Measurements from ENCODE around the gene FAM174B. TPM values are rescaled to one million over a fixed set of nuclear protein-coding genes. Genes with fewer than 3 reads are reported as not detected.

FAM174B gene
- total RNA-seq, 1 experiment from 2014 or later, result 0.30 TPM

DNA sequence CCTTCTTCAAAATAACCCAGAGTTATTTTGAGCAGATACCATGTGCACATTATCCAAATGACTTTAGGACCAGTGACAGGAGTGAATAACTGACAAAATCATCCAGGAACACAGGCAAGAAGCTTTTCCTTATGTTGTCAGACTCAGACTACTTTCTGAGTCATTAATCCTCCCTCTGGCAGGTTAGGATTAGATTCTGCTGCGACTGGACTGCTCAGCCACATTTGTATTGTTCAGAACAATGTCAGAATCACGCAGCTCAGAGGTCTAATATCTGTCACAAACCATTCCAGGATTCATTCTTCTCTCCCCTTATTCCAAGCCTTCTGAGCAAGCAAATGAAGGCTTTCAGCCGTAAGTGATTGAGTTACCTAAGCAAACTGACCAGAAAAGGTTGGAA, 34.8 kb upstream of the FAM174B start:
- H3K79me2 ChIP-seq (ENCODE audit: insufficient read depth, low read length), result no peaks in the 10 kb centered on the region
- H3K4me1 ChIP-seq (ENCODE audit: control insufficient read depth in 1 of 2, insufficient read depth in 2 of 2, low read length in 2 of 2), result no peaks in the 10 kb centered on the region
- POLR2A ChIA-PET, result no interaction called here
- CTCF ChIA-PET, result no interaction called here
- ATAC-seq (no peak), DNase-seq (ENCODE audit: low read depth, low spot score) (no peak)
- H3K27me3 ChIP-seq (ENCODE audit: insufficient read depth, low read length), result peaks cover 6% of the 10 kb centered on the region; the same call in 1 of the 2 replicates
- no peak overlapping the region for H2AFZ ChIP-seq (ENCODE audit: low read depth, low read length, poor library complexity, severe bottlenecking)
- H3K4me2 ChIP-seq (ENCODE audit: low read length), result no peak overlapping the region
- intact Hi-C loops (cut with micrococcal nuclease), result no loop called here
- H3K4me3 ChIP-seq (replicated peaks in 1 of 2; ENCODE audit: low read depth in 1 of 2, low read length in 2 of 2), result no peak overlapping the region
- H3K36me3 ChIP-seq (ENCODE audit: control insufficient read depth in 1 of 2, insufficient read depth in 2 of 2, low read length in 2 of 2), result no peaks in the 10 kb centered on the region
- no peak overlapping the region for H3K9ac ChIP-seq (ENCODE audit: low read length)
- no peaks in the 10 kb centered on the region for H3K9me3 ChIP-seq (ENCODE audit: control insufficient read depth in 1 of 2, insufficient read depth in 1 of 2, low read depth in 1 of 2, low read length in 2 of 2)
- no TSS peak for BruUV-seq (replicated peaks)
- H4K20me1 ChIP-seq (ENCODE audit: insufficient read depth), result no peaks in the 10 kb centered on the region
- TF ChIP-seq EZH2 (IDR thresholded peaks at IDR 0.05) (no peak), RAD21 (IDR thresholded peaks at IDR 0.05; ENCODE audit: low read depth) (no peak), EGR1 (IDR thresholded peaks at IDR 0.05; ENCODE audit: low read depth) (no peak), EZH2phosphoT487 (IDR thresholded peaks at IDR 0.05; ENCODE audit: borderline replicate concordance) (no peak), SIN3A (IDR thresholded peaks at IDR 0.05; ENCODE audit: low read depth) (no peak), POLR2AphosphoS5 (IDR thresholded peaks at IDR 0.05; ENCODE audit: low read depth, low read length) (no peak), ZNF274 (IDR thresholded peaks at IDR 0.05; ENCODE audit: low read depth, low read length) (no peak), SP1 (IDR thresholded peaks at IDR 0.05; ENCODE audit: low read depth) (no peak), CBX3 (IDR thresholded peaks at IDR 0.05; ENCODE audit: low read depth) (no peak), TCF7L2 (IDR thresholded peaks at IDR 0.05; ENCODE audit: borderline replicate concordance, extremely low read depth, insufficient read depth, insufficient read length) (no peak), ELF1 (IDR thresholded peaks at IDR 0.05; ENCODE audit: borderline replicate concordance, low read depth) (no peak), ZFX (IDR thresholded peaks at IDR 0.05) (no peak), SRF (IDR thresholded peaks at IDR 0.05; ENCODE audit: low read depth) (no peak), POLR2A (IDR thresholded peaks at IDR 0.05; ENCODE audit: borderline replicate concordance, extremely low read depth, insufficient read depth, insufficient read length) (no peak), CEBPB (IDR thresholded peaks at IDR 0.05; ENCODE audit: low read depth) (no peak)
- TF ChIP-seq, protein P1, sequence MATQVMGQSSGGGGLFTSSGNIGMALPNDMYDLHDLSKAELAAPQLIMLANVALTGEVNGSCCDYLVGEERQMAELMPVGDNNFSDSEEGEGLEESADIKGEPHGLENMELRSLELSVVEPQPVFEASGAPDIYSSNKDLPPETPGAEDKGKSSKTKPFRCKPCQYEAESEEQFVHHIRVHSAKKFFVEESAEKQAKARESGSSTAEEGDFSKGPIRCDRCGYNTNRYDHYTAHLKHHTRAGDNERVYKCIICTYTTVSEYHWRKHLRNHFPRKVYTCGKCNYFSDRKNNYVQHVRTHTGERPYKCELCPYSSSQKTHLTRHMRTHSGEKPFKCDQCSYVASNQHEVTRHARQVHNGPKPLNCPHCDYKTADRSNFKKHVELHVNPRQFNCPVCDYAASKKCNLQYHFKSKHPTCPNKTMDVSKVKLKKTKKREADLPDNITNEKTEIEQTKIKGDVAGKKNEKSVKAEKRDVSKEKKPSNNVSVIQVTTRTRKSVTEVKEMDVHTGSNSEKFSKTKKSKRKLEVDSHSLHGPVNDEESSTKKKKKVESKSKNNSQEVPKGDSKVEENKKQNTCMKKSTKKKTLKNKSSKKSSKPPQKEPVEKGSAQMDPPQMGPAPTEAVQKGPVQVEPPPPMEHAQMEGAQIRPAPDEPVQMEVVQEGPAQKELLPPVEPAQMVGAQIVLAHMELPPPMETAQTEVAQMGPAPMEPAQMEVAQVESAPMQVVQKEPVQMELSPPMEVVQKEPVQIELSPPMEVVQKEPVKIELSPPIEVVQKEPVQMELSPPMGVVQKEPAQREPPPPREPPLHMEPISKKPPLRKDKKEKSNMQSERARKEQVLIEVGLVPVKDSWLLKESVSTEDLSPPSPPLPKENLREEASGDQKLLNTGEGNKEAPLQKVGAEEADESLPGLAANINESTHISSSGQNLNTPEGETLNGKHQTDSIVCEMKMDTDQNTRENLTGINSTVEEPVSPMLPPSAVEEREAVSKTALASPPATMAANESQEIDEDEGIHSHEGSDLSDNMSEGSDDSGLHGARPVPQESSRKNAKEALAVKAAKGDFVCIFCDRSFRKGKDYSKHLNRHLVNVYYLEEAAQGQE (IDR thresholded peaks at IDR 0.05; ENCODE audit: low read depth), result no peak
- TF ChIP-seq, protein P2, sequence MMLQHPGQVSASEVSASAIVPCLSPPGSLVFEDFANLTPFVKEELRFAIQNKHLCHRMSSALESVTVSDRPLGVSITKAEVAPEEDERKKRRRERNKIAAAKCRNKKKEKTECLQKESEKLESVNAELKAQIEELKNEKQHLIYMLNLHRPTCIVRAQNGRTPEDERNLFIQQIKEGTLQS (IDR thresholded peaks at IDR 0.05), result no peak
- TF ChIP-seq, protein P3, sequence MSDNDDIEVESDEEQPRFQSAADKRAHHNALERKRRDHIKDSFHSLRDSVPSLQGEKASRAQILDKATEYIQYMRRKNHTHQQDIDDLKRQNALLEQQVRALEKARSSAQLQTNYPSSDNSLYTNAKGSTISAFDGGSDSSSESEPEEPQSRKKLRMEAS (IDR thresholded peaks at IDR 0.05), result no peak
- TF ChIP-seq, protein P4, sequence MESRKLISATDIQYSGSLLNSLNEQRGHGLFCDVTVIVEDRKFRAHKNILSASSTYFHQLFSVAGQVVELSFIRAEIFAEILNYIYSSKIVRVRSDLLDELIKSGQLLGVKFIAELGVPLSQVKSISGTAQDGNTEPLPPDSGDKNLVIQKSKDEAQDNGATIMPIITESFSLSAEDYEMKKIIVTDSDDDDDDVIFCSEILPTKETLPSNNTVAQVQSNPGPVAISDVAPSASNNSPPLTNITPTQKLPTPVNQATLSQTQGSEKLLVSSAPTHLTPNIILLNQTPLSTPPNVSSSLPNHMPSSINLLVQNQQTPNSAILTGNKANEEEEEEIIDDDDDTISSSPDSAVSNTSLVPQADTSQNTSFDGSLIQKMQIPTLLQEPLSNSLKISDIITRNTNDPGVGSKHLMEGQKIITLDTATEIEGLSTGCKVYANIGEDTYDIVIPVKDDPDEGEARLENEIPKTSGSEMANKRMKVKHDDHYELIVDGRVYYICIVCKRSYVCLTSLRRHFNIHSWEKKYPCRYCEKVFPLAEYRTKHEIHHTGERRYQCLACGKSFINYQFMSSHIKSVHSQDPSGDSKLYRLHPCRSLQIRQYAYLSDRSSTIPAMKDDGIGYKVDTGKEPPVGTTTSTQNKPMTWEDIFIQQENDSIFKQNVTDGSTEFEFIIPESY (IDR thresholded peaks at IDR 0.05; ENCODE audit: extremely low read depth, insufficient replicate concordance, low read length), result no peak
- TF ChIP-seq, protein P5, sequence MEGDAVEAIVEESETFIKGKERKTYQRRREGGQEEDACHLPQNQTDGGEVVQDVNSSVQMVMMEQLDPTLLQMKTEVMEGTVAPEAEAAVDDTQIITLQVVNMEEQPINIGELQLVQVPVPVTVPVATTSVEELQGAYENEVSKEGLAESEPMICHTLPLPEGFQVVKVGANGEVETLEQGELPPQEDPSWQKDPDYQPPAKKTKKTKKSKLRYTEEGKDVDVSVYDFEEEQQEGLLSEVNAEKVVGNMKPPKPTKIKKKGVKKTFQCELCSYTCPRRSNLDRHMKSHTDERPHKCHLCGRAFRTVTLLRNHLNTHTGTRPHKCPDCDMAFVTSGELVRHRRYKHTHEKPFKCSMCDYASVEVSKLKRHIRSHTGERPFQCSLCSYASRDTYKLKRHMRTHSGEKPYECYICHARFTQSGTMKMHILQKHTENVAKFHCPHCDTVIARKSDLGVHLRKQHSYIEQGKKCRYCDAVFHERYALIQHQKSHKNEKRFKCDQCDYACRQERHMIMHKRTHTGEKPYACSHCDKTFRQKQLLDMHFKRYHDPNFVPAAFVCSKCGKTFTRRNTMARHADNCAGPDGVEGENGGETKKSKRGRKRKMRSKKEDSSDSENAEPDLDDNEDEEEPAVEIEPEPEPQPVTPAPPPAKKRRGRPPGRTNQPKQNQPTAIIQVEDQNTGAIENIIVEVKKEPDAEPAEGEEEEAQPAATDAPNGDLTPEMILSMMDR (IDR thresholded peaks at IDR 0.05 in 2 of 3, conservative IDR thresholded peaks at IDR 0.05 in 1 of 3; ENCODE audit: borderline replicate concordance in 1 of 3, insufficient read depth in 1 of 3, low read depth in 2 of 3, low read length in 2 of 3), result no peak
- RAD21 ChIA-PET (ENCODE audit: low non-redundant PET in 1 of 2, low total read pairs in 2 of 2, uncharacterized antibody in 2 of 2, unreplicated experiment in 2 of 2), result interaction anchor here in 1 of 2 experiments (0.7 kb wide), 1 partner anchor 1151 kb away, joined by 3 read pairs; no protein-coding TSS in a partner anchor
- no peaks in the 10 kb centered on the region for H3K9me2 ChIP-seq (ENCODE audit: insufficient read depth)
- H3K27ac ChIP-seq (ENCODE audit: low read depth, low read length), result no peak overlapping the region

All from HCT116 (cell line).